ENCODE measurements around the gene FREM2. TPM values are rescaled to one million over a fixed set of nuclear protein-coding genes. Genes with fewer than 3 reads are reported as not detected.

The FREM2 gene
- total RNA-seq, 6 donors from 2014 or later, result 7.8 to 26.6 (median 17.3) TPM

DNA sequence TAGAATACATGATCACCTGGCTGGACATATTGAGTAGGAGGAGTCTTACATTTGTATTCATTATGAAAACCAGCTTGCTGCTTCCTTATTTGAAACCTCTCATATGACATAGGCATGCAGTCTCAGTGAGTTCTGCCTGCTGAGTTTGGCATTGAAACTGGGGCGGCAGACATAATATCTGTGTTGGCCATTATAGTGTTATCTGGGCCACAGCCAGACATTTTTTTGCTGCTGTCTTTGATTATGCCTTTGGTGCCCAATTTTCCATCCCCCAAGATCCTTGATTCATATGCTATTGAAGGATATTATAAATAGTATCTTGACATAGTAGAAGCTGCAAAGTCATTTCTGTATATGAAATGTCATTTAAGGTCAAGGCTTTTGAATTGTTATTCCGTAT, 15.8 kb downstream of the FREM2 start:
- Histone ChIP-seq H3K4me3 (no peak overlapping the region), H3K36me3 (no peaks in the 10 kb centered on the region), H3K27me3 (no peaks in the 10 kb centered on the region), H3K9me3 (no peaks in the 10 kb centered on the region), H3K27ac (no peak overlapping the region), H3K4me1 (peaks cover 0 to 7% (median 2%) of the 10 kb centered on the region in 4 donors)
- ATAC-seq (ENCODE audit: low FRiP score in 2 of 2) (no peak), DNase-seq (no peak)
- 48 to 61% methylated on average over 2 of the region's 2 CpGs for WGBS, 2 donors
- TF ChIP-seq, protein P1, sequence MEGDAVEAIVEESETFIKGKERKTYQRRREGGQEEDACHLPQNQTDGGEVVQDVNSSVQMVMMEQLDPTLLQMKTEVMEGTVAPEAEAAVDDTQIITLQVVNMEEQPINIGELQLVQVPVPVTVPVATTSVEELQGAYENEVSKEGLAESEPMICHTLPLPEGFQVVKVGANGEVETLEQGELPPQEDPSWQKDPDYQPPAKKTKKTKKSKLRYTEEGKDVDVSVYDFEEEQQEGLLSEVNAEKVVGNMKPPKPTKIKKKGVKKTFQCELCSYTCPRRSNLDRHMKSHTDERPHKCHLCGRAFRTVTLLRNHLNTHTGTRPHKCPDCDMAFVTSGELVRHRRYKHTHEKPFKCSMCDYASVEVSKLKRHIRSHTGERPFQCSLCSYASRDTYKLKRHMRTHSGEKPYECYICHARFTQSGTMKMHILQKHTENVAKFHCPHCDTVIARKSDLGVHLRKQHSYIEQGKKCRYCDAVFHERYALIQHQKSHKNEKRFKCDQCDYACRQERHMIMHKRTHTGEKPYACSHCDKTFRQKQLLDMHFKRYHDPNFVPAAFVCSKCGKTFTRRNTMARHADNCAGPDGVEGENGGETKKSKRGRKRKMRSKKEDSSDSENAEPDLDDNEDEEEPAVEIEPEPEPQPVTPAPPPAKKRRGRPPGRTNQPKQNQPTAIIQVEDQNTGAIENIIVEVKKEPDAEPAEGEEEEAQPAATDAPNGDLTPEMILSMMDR (IDR thresholded peaks at IDR 0.05), result no peak
- TF ChIP-seq EP300 (IDR thresholded peaks at IDR 0.05), result no peak
- no peak for TF ChIP-seq POLR2A (IDR thresholded peaks at IDR 0.05)
- TF ChIP-seq POLR2AphosphoS5 (IDR thresholded peaks at IDR 0.05), result no peak

DNA sequence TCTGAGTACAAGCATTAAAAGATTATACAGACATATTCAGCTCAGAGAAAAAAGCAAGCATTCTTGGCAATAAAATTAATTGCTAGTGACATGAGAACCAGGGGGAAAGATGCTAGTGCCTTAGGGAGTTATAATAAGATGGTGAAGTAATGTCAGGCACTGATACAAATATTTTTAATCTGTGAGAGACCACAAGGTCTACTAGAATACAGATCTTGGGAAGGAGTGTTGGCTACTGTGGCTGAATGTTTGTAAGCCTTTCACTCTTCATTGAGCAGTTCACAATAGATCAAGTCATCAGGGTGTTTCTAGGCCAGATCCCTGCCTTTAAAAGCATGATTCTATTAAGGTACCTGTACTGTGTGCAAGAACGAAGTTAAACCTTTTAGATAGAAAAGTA, 16.4 kb downstream of the FREM2 start:
- TF ChIP-seq, protein P1 (IDR thresholded peaks at IDR 0.05), result no peak
- no peak for DNase-seq
- Histone ChIP-seq H3K4me1 (peaks cover 0 to 4% (median 2%) of the 10 kb centered on the region in 4 donors), H3K9me3 (no peaks in the 10 kb centered on the region), H3K27ac (no peak overlapping the region), H3K36me3 (no peaks in the 10 kb centered on the region), H3K4me3 (no peak overlapping the region), H3K27me3 (no peaks in the 10 kb centered on the region)
- 82 to 100% methylated on average over 1 of the region's 1 CpG for WGBS, 2 donors
- ATAC-seq (ENCODE audit: low FRiP score in 2 of 2), result no peak

DNA sequence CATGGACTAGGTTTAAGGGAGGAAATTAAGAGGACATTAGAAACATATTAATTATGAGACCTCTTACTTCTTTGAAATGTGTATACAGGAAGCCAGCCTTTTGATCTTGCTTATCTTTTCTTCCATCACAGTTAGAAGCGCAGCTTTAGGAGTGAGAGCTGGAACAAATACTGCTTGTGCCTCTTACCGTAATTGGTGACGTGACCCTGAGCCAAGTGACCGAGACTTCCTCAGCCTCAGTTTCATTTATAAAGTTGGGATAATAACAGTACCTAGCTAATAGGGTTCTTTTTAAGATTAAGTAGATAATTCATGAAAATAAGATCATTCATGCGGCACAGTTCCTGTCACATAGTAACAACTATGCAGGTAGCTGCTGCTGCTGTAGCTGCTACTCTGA, 18.5 kb downstream of the FREM2 start:
- ATAC-seq (ENCODE audit: low FRiP score in 2 of 2) (no peak), DNase-seq (no peak)
- 36 to 47% methylated on average over 5 of the region's 5 CpGs for WGBS, 2 donors
- Histone ChIP-seq H3K4me1 (peaks cover 0 to 4% (median 2%) of the 10 kb centered on the region in 4 donors), H3K4me3 (no peak overlapping the region), H3K36me3 (no peaks in the 10 kb centered on the region), H3K27me3 (no peaks in the 10 kb centered on the region), H3K9me3 (no peaks in the 10 kb centered on the region), H3K27ac (no peak overlapping the region)
- no peak for TF ChIP-seq POLR2AphosphoS5 (IDR thresholded peaks at IDR 0.05)
- no peak for TF ChIP-seq POLR2A (IDR thresholded peaks at IDR 0.05)
- TF ChIP-seq EP300 (IDR thresholded peaks at IDR 0.05), result no peak
- TF ChIP-seq, protein P1 (IDR thresholded peaks at IDR 0.05), result no peak

DNA sequence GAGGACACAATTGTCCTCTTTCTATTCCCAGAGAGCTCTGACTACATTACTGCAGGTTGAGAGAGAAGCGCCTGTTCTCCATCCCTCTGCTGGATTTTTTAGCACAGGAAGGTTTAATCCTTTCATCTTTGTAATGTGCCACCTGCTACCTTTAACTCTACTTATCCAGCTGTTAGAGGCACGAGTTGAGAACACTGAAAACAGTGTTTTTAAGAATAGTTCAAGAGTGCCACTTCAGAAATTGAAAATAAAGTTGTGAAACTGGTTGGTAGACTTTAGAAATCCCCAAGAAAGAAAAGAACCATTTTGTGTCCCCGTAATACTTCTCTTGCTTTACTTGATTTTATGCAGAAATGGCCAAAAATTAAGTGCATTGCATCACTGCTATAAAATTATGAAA, 20.6 kb downstream of the FREM2 start:
- H3K36me3 ChIP-seq, result no peaks in the 10 kb centered on the region
- no peaks in the 10 kb centered on the region for H3K27me3 ChIP-seq
- peak overlapping the region in 2 of 4 donors; percentile 3 to 42 for H3K27ac ChIP-seq
- DNase-seq (no peak), ATAC-seq (ENCODE audit: low FRiP score in 2 of 2) (no peak)
- H3K9me3 ChIP-seq, result no peaks in the 10 kb centered on the region
- TF ChIP-seq POLR2AphosphoS5 (IDR thresholded peaks at IDR 0.05) (no peak), POLR2A (IDR thresholded peaks at IDR 0.05) (no peak), EP300 (IDR thresholded peaks at IDR 0.05) (no peak)
- TF ChIP-seq, protein P1 (IDR thresholded peaks at IDR 0.05), result no peak
- no peak overlapping the region for H3K4me3 ChIP-seq
- peaks cover 0 to 4% (median 1%) of the 10 kb centered on the region in 4 donors for H3K4me1 ChIP-seq
- 57% methylated on average over 3 of the region's 3 CpGs for WGBS, 2 donors

DNA sequence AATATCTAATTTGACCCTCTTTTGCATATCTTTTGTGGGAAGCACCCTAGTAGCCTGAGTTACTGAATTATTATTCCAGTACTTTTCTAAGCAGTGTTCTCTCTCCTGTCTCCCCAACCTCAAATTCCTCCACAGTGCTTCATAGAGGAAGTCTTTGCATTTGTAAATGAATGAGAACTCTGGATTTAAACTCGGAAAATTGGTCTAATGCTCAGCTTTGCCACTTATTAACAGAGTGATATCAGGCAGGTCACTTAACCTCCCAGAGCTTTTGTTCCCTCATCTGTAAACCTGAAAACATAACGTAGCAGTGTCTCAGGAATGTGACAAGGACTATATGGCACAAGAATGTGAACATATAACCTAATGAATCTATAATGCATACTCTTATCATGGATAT, 26.2 kb downstream of the FREM2 start:
- H3K36me3 ChIP-seq, result no peaks in the 10 kb centered on the region
- no peak overlapping the region for H3K27ac ChIP-seq
- H3K4me1 ChIP-seq, result peaks cover 0 to 4% (median 0%) of the 10 kb centered on the region in 4 donors
- ATAC-seq (ENCODE audit: low FRiP score in 2 of 2) (no peak), DNase-seq (no peak)
- H3K27me3 ChIP-seq, result no peaks in the 10 kb centered on the region
- no peaks in the 10 kb centered on the region for H3K9me3 ChIP-seq
- TF ChIP-seq EP300 (IDR thresholded peaks at IDR 0.05), result no peak
- no peak for TF ChIP-seq POLR2A (IDR thresholded peaks at IDR 0.05)
- TF ChIP-seq, protein P1 (IDR thresholded peaks at IDR 0.05), result no peak
- no peak for TF ChIP-seq POLR2AphosphoS5 (IDR thresholded peaks at IDR 0.05)
- H3K4me3 ChIP-seq, result no peak overlapping the region
- WGBS, 2 donors, result 57 to 60% methylated on average over 2 of the region's 2 CpGs

Measured in upper lobe of left lung (tissue), 6 donors.